Activated T-helper 1 cell treated with anti-CD3 and anti-CD28 coated beads, Interleukin-2, amount 50 U/mL, for 16 hours (primary cell): Measurements from ENCODE around the gene TOM1L2.
"Not testable (repeated sequence)": the region's sequence is repeated elsewhere in the genome, so short reads cannot be mapped to it uniquely, and the experiment has no call there.

Source experiments
- DNase-seq, 2 donors: peaks; one replicate each; pipeline ENCODE4 v3.0.0-alpha.2; 2020; ENCODE audit warnings: low read depth in 1 of 2, low spot score in 1 of 2

Gene TOM1L2

GRCh38 chr17:17944743-17945142, 27.5 kb downstream of the TOM1L2 start:
- no peak for DNase-seq

- DNase-seq, result no peak
These were observed 28.0 kb downstream of the TOM1L2 start for GRCh38 chr17:17944242-17944641.

GRCh38 chr17:17943281-17943984, 28.8 kb downstream of the TOM1L2 start:
- DNase-seq, result no peak

DNA sequence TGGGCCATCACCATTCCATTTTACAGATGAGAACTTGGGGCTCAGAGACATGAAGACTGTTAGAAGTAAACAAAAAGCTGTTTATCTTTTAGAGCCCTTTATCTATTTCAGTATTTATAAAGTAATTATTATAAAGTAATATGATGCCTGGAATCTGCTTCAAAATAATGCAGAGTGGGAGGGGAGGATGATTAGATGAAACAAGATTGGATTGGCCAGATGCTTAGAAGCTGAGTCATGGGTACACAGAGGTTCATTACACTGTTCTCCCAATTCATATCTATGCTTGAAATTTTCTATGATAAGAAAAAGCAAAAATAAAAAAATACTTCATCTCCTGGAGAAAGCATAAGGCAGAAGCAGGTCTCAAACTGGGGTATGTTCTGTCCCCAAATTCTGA, 29.4 kb downstream of the TOM1L2 start:
- DNase-seq, result no peak

- no peak for DNase-seq
These were observed 31.2 kb downstream of the TOM1L2 start for GRCh38 chr17:17941015-17941414.

GRCh38 chr17:17940441-17940911, 31.7 kb downstream of the TOM1L2 start:
- DNase-seq, result no peak

DNA sequence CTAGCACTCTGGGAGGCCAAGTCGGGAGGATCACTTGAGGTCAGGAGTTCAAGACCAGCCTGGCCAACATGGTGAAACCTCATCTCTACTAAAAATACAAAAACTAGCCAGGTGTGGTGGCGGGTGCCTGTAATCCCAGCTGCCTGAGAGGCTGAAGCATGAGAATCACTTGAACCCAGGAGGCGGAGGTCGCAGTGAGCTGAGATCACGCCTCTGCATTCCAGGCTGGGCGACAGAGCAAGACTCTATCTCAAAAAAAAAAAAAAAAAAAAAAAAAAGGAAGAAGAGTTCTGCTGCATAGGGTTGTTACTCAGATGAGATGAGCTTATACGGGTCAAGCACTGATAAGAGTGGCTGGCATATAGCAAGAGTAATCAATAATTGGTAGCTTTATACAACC, 32.3 kb downstream of the TOM1L2 start:
- DNase-seq, result not testable (repeated sequence)

- no peak for DNase-seq
These were observed 33.7 kb downstream of the TOM1L2 start for GRCh38 chr17:17938388-17939107.

GRCh38 chr17:17937958-17938357, 34.2 kb downstream of the TOM1L2 start:
- no peak for DNase-seq

GRCh38 chr17:17937201-17937853, 34.9 kb downstream of the TOM1L2 start:
- DNase-seq, result no peak

DNA sequence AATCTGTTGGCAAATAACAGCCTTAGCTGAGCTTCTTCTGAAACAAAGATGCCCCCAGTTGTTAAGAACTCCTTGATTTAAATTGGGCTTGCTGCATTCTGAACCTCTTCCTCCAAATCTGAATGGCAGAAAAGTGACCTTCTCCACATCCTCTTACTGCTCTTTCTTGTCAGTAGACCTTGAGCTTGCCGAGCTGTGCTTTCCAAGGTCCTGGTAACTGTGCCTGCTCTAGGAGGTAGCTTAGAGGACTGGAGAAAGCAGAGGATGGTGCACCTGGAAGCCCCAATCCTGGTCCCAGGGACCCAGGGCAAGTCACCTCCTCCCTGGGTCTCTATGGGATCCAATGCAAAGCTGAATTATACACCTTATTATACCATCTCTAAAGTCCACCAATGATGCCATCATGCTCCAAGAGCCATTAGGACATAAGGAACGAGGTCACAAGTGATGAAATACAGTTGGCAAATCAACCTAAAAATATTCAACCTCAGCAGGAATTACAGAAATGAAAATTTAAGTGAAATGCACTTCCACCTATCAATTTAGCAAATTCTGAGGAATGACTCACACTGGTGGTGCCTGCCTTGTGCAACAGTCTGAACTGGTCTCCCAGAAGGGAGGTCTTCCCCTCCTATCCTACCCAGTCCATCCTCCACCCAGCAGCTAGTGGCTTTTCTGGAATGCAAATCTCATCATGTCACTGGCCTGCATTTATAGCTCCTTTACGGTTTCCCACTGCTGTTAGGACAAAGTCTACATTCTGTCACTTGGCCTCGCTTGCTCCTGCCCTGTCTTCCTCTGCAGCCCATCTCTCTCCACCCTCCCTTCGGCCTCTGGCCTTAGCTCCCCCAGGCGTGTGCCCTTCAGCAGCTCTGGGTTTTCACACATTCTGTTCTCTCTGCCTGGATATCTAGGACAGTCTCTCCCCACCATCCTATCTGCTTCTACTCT, 36.6 kb downstream of the TOM1L2 start:
- DNase-seq, result no peak

DNA sequence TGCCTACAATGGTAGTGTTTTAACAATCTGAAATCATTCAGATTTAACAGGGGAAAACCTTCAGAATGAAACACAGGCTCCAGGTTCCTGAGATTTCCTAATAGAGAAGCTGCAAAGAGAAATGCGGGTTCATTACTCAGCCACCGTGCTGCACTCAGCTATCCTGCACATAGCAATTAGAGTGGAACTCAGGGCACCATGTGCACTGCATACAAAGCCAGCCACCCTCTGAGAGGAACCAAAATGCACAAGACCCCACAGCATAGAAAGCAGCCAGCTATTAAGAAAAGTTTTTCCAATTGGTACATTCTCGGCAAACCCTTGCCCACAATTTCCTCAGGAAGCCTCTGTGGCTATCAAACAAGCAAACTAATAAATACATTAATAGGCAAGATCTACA, 37.4 kb downstream of the TOM1L2 start:
- DNase-seq, result no peak

GRCh38 chr17:17934214-17934613, 38.0 kb downstream of the TOM1L2 start:
- DNase-seq, result no peak

DNA sequence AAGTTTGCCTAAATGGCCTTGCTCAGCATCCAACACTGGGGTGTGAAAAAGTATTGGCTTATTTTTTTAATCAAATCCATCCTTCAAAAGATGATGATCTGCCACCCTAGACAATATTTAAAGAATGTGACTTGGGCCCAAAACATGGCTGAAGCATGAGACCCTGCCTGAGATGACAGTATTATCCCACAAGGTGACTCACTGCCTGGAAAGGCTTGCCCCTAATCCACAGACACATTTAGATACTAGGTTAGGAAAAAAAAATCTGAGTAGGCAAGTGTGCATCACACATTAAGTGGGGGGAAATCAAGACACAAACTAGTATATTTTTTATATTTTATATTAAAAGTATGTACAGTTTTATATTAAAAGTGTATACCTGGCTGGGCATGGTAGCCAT, 38.4 kb downstream of the TOM1L2 start:
- no peak for DNase-seq

DNA sequence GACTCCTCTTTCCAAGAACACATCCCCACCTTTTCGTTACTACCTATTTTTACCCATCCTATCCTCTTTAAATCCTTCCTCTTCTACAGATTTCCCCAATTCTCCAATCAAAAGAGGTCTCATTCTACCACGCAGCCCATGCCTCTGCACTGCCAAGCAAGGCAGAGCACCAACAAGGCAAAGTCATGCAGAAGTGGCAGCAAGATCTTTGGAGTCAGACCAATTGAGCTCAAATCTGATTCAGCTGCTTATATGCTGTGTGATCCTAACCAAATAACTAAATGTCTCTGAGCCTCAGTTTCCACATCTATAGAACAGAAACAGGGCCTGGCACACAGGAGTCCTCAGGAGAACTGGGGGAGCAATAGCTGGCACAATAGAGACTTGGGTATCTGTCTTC, 41.0 kb downstream of the TOM1L2 start:
- DNase-seq, result no peak

GRCh38 chr17:17930674-17931073, 41.5 kb downstream of the TOM1L2 start:
- DNase-seq, result no peak

GRCh38 chr17:17929655-17930380, 42.4 kb downstream of the TOM1L2 start:
- no peak for DNase-seq

DNA sequence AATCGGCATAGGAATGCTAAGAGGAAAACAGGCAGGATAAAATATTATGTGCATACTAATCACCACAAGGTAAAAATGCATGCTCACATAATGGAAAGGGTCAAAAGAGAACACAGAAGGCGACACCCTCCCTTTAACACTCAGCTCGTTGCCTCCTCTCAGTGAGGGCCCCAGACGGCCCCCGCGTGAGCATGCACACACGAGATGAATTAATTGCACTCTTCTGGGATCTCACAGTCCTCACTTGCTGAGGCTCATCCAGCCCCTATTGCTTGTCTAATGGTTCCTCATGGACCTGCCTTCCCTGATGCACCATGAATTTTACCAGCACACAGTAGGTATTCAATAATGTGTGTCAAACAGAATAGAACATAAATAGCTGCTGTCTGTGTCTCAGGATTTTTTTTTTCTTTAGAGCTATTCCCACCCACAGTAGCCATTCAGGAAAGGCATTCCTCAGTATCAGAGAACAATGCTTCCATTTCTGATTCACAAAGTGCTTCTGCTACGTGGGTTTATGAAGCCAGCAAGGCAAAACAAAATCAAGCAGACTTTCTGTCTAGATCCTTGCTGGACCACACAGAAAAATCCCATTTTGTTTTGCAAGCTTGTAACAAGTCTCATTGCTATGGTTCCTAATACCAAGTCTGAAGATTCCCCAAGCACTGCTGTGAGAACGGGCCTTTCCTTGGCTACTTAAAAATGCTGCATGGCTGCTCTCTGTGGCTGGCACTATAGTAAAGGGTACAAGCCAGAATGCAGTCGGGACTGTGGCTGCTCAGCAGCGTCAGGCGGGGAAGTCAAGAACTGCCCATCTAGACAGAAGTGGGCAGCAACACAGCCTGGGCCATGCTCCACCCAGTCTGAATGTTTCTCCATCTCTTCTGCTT, 43.6 kb downstream of the TOM1L2 start:
- DNase-seq, result no peak

- no peak for DNase-seq
These were observed 45.3 kb downstream of the TOM1L2 start for GRCh38 chr17:17926840-17927449.
